HG02798 (cell line): ENCODE measurements around the gene FCRL1.

Experiments used
- ATAC-seq: cut with Tn5 transposase; IDR thresholded peaks from one replicate; pipeline ENCODE4 v1.9.1; 2021; ENCODE audit warnings: mild to moderate bottlenecking; ENCODE audit not compliant: unreplicated experiment, poor library complexity

FCRL1 gene, protein sequence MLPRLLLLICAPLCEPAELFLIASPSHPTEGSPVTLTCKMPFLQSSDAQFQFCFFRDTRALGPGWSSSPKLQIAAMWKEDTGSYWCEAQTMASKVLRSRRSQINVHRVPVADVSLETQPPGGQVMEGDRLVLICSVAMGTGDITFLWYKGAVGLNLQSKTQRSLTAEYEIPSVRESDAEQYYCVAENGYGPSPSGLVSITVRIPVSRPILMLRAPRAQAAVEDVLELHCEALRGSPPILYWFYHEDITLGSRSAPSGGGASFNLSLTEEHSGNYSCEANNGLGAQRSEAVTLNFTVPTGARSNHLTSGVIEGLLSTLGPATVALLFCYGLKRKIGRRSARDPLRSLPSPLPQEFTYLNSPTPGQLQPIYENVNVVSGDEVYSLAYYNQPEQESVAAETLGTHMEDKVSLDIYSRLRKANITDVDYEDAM

DNA sequence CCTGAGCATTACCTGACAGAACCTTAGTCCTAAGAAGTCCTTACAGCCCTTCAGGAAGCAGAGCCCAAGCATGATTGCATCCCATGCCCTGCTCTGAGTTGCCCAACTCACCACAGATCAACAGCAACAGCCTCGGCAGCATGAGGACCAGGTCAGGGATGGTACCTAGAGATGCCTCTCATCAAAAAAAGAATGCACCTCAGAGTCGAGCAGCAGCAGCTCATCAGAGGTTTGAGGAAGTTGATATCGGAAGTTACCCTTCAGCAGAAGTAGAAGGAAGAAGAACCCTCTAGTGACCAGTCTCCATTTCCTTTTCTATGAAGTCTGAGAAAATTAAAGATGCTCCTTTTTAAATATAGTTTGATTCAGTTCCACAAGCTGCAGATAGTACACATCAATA lies at the start of gene FCRL1:
FCRL1 (minus strand) TSS at position 225 of the 400 bp plus-strand sequence; CDS start at position 142, 83 bp downstream.
- ATAC-seq, result no peak

- ATAC-seq, result no peak
Observed at GRCh38 chr1:157868654-157869053, 48.7 kb upstream of the FCRL1 start.

DNA sequence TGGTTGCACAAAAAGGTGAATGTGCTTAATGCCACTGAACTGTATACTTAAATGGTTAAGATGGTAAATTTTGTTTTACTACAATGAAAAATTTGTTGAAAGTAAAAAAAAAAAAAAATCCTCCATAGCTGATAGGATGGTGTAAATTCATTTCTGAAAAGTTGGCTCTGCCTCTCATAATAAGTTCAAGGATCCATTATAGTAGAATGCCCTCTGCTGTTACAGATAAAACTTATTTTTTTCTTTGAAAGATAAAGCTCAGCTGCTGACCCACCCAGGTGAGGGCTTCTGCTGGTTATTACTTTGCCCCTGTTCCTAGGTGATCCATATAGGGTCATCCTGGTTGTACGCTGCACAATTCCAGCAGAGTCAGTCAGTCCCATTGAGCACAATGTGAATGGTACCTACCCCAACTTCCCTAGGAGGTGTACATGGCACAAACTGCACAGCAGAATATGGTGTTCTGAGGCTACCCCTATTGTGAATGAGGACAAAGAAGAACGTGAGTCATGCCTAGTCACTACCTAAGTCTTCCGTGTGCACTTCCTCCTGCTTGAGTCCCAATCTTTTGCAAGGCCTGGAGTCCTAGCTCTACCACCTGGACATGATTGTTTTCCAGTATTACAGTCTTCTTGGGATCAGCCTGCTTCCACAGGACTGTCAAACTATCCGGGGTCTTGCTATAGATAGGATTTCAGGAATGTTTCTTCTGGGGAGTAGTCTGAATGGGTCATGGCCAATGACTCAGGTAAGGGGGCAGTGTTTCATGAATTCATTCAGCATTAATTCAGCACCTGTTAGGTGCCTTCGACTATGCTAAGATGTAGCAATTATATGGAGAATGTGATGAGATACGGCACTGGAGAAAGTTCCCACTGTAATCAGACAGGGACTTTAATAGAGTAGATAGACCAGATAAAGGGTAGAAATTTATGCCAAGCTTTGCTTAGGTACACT lies 42.5 kb upstream of the FCRL1 start:
- ATAC-seq, result no peak

DNA sequence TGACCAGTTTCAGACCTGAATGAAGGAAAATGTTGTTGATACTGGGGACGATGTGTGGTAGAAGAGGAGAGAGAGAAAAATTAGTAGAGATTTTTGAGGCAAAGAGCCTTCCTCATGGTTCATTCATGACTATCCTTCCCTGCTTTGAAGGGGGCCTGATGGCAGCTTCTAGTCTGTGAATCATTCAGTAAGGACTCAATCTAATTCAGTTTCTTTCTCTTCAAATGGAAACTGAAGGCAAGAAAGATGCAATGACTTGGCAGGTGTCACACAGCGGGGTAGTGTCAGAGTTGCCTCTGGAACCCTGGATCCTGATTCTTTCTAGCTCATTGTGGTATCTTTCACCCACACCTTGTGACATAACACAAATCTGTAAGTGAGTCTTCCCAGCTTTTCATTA lies 36.6 kb upstream of the FCRL1 start:
- ATAC-seq, result no peak

GRCh38 chr1:157852476-157852875 lies 32.6 kb upstream of the FCRL1 start:
- no peak for ATAC-seq

- ATAC-seq, result peak; percentile 48
Observed at GRCh38 chr1:157849229-157849875, 29.4 kb upstream of the FCRL1 start.

GRCh38 chr1:157844089-157844830 lies 24.3 kb upstream of the FCRL1 start:
- ATAC-seq, result no peak

GRCh38 chr1:157842939-157843338 lies 23.0 kb upstream of the FCRL1 start:
- ATAC-seq, result no peak

DNA sequence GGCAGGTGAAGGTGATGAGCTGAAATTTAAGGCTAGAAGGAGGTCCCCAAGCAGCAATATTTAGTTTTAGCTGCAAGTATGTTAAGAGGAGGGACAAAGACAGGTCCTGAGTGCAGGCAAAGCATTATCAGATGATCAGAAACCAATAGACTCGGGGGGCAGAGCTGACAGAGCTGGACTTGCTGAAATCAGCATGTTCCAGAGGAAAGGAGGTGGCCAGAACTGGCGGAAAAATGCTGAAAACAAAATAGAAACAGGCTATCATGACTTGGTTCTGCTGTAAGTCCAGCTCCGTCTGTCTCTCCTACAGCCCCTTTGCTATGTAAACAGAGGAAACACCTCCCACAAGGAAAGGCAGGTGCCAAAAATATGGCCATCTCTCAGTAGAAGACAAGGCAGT lies 21.8 kb upstream of the FCRL1 start, which contains the start of gene CD5L:
CD5L (minus strand) TSS at position 101 of the 400 bp plus-strand sequence. CDS start 107 bp downstream, outside the sequence.
- no peak for ATAC-seq

GRCh38 chr1:157838966-157839365 lies 19.0 kb upstream of the FCRL1 start:
- no peak for ATAC-seq

DNA sequence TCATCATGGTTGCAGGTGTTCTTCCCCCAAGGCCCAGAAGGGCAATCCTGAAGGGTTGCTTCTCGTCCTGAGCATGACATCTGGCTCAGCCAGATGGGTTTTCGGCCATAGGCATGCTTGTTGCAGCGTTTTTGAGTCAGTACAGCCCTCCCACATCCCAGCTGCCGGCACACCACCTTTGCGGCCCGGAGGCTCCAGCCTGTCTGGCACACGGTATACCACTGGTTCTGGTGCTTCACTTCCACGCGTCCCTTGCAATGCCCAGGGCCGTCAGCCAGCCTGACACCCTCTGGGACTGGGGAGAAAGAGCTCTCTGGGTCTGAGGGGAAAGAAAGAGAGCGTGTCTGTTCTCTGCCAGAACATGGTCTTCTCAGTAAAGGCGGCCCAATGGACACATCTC lies 14.5 kb upstream of the FCRL1 start:
- ATAC-seq, result no peak

DNA sequence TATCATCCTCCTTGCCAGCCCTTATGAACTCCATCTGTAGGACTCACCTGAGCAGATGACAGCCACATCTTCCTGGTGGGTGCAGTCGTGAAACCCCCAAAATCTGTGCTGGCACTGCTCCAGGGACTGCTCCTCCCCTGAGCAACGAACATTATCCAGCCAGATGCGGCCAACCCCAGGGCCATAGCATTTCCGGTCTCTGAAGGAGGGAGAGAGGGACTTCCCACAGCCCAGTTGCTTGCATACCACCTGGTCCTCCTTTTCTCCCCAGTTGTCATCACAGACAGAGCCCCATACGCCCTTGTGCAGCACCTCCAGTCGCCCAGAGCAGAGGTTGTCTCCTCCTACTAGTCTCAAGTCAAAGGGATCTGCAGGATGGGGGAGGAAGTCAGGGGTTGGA lies 13.2 kb upstream of the FCRL1 start:
- no peak for ATAC-seq

DNA sequence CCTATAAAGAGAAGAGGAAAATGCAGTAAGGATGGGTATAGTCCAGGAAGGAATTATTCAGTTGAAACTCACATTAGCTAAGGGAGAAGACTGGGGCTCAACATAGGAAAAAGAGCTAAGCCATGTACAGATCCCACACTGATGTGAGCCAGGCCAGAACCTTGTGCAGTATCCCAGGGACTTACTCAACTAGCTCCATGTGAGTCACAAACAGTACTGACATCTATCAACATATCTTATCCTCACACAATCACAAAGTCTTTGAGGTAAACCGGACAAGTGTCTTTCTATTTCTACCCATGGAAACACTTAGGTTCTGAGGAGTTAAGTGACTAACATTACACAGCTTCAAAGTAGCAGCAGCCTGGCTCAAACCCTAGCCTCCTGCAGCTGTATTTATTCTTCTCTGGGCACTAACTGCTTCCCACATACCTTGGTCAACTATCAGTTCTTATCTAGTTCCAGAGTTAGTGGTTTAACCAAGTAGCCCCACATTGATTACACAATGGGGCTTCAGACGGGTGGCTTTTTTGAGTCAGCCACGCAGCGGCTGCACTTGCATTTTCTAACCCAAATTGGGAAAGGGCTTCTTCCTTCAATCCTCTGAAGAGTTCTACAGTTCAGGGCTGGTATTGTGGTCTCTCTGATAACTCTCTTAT lies 12.2 kb upstream of the FCRL1 start:
- no peak for ATAC-seq

- no peak for ATAC-seq
Observed at GRCh38 chr1:157830887-157831286, 11.0 kb upstream of the FCRL1 start.

DNA sequence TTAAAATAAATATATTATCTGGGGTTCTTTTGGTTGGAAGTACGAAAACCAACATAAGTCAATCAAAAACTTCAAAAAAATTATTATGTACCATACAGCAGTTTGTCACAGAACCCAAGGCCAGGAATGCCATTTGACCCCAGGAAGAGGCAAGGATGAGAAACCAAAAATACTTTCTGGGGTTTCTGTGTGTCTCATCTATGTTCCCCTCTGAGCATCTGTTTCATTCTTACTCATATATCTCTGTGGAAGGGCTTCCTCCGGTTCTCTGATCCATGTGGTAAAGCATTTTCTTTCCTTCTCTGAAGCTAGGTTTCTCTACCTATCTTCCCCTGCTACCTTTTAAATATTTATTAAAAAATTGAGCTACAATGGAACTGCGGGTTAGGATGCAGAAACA lies 9.8 kb upstream of the FCRL1 start:
- ATAC-seq, result no peak

GRCh38 chr1:157829210-157829609 lies 9.3 kb upstream of the FCRL1 start:
- no peak for ATAC-seq

DNA sequence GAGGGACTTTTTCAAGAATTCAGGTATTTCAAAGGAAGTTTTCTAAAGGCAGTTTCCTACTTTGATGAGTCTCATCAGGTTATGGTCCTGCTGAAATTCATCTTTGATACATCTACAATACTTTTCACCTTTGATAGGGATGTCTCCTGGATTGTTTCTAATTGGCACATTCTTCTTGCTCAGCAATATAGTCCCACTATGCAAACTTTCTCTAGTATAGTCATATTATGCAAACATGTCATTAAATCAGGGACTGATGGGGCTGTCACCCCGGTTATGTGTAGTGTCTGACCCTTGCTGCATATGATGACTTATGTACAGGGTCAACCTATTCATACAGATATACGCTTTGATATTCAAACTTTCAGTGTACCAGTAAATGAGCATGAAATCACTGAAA lies 379 bp upstream of the FCRL1 start:
- ATAC-seq, result no peak

DNA sequence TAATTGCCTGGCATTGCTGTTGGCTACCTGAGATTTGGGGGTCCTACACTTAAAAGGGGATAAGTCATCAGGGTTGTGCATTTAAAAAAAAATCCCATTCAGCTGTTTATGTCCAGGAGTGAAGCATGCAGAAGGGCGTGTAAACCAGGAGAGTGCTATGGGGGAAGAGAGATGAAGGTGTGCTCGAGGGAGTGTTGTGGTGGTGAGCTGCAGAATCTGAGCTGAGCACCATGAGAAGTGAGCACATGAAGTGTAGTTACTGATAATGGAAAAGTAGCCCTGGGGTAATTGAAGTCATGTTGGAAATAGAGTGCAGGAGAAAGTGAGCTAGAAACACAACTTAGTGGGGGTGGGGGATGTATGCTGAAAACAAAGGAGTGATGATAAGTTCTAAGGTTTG lies 705 bp downstream of the FCRL1 start:
- ATAC-seq, result no peak

- ATAC-seq, result no peak
Observed at GRCh38 chr1:157813269-157813668, 6.7 kb downstream of the FCRL1 start.
